ENCODE measurements around the gene CLEC1A. TPM values are rescaled to one million over a fixed set of nuclear protein-coding genes. Genes with fewer than 3 reads are reported as not detected.
"Not testable (repeated sequence)": the region's sequence is repeated elsewhere in the genome, so short reads cannot be mapped to it uniquely, and the experiment has no call there.

CLEC1A gene
- total RNA-seq, 1 donor from 2014 or later, result 3.7 TPM

DNA sequence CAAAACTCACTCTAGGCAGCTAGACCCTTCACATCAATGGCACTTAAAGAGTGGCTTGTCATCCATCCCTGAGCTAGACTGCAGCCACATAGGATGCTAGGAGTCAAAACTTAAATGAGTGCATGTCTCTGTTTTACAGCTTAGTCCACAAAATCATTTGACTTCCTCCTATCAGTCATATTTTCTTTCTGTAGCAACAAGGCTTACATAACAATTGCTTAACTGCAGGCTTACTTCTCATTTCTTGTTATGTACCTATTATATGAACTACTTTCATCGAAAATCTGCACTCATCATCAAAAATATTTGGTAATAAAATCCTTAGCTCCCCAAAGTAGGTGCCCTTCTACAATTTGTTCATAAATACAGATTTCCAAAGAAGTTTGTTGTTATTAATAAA, 30.1 kb downstream of the CLEC1A start:
- ATAC-seq (peak; percentile 52), DNase-seq (ENCODE audit: missing footprints) (no peak)
- intact Hi-C loops (cut with DNase I), result loop anchor here (2.0 kb wide), 1 partner anchor 28 kb away; no protein-coding TSS in a partner anchor

GRCh38 chr12:10067942-10068341, 30.8 kb downstream of the CLEC1A start:
- no peak for DNase-seq (ENCODE audit: missing footprints)
- ATAC-seq, result peak; percentile 44
- intact Hi-C loops (cut with DNase I), result loop anchor here (2.0 kb wide), 1 partner anchor 29 kb away; no protein-coding TSS in a partner anchor

DNA sequence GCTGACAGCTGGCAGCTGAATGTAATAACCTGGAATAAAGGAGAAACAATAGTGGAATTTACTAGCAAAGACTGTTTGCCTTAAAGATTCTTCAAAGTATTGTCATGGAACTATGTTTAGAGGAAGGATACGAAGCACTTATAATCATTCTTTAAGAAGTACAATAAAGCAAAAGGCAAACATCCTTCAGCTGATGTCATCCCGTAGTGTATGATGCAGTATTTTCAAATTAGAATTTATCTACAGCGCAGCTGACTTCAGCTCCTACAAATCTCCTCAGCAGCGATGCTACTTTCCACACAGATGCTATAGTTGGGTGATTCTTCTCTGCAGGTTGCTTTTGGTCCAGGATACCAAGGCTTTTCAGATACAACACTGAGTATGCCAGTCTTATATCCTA, 31.5 kb downstream of the CLEC1A start:
- no peak for ATAC-seq

GRCh38 chr12:10065241-10065640, 33.5 kb downstream of the CLEC1A start:
- DNase-seq (ENCODE audit: missing footprints), result no peak
- no peak for ATAC-seq
- intact Hi-C loops (cut with DNase I), result no loop called here

More for the DNA sequence above, 31.5 kb downstream of the CLEC1A start:
- intact Hi-C loops (cut with DNase I), result no loop called here
- no peak for DNase-seq (ENCODE audit: missing footprints)

- ATAC-seq (no peak), DNase-seq (ENCODE audit: missing footprints) (no peak)
- intact Hi-C loops (cut with DNase I), result no loop called here
Observed at GRCh38 chr12:10058387-10058786, 40.4 kb downstream of the CLEC1A start.

GRCh38 chr12:10052193-10052913, 46.4 kb downstream of the CLEC1A start:
- intact Hi-C loops (cut with DNase I), result no loop called here
- ATAC-seq, result no peak
- no peak for DNase-seq (ENCODE audit: missing footprints)

GRCh38 chr12:10048526-10048925, 50.3 kb downstream of the CLEC1A start:
- DNase-seq (ENCODE audit: missing footprints), result no peak
- intact Hi-C loops (cut with DNase I), result no loop called here
- ATAC-seq, result no peak

GRCh38 chr12:10042167-10042566, 56.6 kb downstream of the CLEC1A start:
- intact Hi-C loops (cut with DNase I), result no loop called here
- DNase-seq (ENCODE audit: missing footprints), result no peak
- ATAC-seq, result no peak

DNA sequence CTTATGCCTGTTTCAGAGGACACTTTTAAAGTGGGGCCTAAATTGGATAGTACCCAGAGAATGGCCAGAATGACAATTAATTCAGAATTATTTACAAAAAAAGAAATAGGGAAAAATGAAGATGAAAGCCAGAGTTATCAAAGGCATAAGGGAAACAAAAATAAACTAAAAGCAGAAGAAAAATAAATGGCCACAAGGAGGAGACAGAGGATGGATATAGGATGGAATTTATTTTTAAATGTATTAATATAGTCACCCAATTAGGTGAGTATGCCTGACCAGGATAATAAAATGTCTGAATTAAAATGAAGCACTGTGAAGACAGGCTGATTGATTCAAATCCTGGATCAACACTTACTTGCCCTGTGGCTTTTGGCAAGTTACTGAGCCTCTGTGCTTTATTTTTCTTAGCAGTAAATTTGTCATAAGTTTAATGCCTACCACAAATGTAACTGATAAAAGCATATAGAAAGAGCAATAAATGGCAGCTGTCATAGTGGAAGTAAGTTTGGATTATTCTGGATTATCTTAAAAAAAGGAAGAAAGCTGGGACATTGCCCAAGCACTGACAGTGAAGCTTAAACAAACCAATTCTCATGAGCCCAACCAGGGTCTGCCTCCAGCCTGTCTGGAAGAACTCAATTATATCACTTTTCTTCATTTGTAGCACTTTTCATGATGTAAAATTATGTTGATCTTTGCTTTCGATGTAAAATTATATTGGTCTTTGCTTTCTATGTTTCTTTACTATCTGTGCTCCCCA, 64.8 kb downstream of the CLEC1A start:
- intact Hi-C loops (cut with DNase I), result loop anchor here (2.0 to 5.0 kb wide), 2 partner anchors 107 to 158 kb away; no protein-coding TSS in a partner anchor
- ATAC-seq (no peak), DNase-seq (ENCODE audit: missing footprints) (no peak)

DNA sequence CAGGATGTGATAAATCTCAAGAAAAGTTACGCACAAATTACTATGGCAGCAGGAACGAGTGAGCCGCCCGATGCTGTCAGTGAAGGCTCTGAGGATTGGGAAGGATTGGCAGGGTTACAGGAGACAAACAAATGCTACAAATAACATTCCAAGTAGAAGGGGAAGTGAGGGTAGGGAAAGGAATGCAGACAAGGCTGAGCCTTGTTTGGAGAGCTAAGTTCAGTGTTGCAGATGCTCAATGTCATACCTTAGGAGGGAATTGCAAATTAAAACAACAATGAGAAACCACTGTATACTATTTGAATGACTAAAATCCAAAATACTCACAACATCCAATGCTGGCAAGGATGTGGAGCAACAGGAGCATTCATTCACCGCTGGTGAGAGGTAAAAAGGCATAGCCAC, 67.0 kb downstream of the CLEC1A start:
- no peak for ATAC-seq
- intact Hi-C loops (cut with DNase I), result loop anchor here (5.0 kb wide), 1 partner anchor 161 kb away; no protein-coding TSS in a partner anchor
- DNase-seq (ENCODE audit: missing footprints), result no peak

DNA sequence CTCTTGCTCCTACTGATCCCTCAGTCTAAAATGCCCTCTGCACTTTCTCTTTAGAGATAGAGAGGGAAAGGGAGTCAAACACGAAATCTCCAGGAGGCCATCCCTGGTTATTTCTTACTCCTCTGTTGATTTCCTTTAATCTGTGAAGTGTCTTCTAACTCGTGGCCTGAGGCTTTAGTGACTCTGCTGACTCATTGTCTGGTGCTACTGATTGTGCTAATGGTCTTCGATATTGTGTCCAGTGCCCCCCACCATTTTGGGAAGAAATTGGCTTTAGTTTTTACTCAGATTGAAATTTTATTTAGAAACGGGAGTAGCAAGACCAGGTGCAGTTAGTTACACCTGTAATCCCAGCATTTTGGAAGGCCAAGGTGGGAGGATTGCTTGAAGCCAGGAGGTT, 67.5 kb downstream of the CLEC1A start:
- intact Hi-C loops (cut with DNase I), result loop anchor here (5.0 kb wide), 1 partner anchor 161 kb away; no protein-coding TSS in a partner anchor
- ATAC-seq (no peak), DNase-seq (ENCODE audit: missing footprints) (no peak)

DNA sequence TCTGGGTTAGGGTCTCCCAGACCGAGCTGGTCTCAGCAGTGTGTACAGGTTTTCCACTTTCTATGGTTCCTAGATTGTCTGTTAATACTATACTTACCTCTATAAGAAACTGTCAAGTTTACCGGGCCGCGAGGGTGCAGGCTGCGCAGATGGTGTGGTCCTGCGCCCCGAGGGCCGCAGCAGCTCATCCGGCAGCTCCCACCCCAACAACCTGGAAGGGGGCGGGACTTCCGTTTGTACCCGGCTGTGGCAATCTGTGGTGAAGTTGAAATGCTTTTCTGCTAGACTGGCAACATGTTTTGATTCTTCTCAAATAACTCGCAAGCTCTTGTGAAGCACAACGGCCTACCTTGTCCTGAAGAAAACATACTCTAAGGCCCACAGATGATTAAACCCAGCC, 68.3 kb downstream of the CLEC1A start, which contains the start of gene CLEC9A:
Gene CLEC9A (plus strand): TSS at position 237 of the 400 bp plus-strand sequence. CDS start 22,006 bp downstream, outside the sequence.
- intact Hi-C loops (cut with DNase I), result loop anchor here (5.0 kb wide), 1 partner anchor 162 kb away; no protein-coding TSS in a partner anchor
- ATAC-seq, result no peak
- DNase-seq (ENCODE audit: missing footprints), result no peak

DNA sequence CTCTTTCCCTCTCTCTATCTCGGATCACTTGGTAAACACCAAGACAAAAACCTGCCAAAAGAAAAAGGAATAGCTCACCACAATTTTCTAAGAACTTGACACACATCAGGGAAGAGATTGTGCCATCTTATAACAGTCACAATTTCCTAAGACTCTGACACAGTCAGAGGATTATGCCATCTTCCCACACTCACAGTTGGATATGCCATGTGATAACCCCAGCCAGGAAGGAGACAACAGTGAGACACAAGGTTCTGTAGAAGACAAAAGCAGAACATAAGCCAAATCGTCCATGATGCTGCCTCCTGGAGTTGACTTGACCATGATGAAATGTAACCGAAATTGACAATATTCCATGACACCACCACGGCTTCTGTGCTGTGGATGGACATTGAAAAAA, 71.1 kb downstream of the CLEC1A start:
- intact Hi-C loops (cut with DNase I), result no loop called here
- no peak for ATAC-seq
- DNase-seq (ENCODE audit: missing footprints), result no peak

GRCh38 chr12:10027311-10027710, 71.5 kb downstream of the CLEC1A start:
- no peak for ATAC-seq
- no peak for DNase-seq (ENCODE audit: missing footprints)
- intact Hi-C loops (cut with DNase I), result no loop called here

DNA sequence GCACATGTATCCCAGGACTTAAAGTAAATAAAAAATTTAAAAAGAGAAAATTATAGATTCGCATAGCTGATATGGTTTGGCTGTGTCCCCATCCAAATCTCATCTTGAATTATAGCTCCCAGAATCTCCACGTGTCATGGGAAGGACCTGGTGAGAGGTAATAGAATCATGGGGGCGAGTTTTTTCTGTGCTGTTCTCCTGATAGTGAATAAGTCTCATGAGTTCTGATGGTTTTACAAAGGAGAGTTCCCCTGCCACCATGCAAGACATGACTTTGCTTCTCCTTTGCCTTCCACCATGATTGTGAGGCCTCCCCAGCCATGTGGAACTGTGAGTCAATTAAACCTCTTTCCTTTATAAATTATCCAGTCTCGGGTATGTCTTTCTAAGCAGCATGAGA, 72.1 kb downstream of the CLEC1A start:
- ATAC-seq; DNase-seq (ENCODE audit: missing footprints); intact Hi-C loops (cut with DNase I): not testable (repeated sequence)

- no peak for ATAC-seq
- intact Hi-C loops (cut with DNase I), result no loop called here
Observed at GRCh38 chr12:10025236-10025635, 73.5 kb downstream of the CLEC1A start.

GRCh38 chr12:10021342-10021741, 77.4 kb downstream of the CLEC1A start:
- DNase-seq (ENCODE audit: missing footprints) (no peak), ATAC-seq (no peak)
- intact Hi-C loops (cut with DNase I), result no loop called here

More at GRCh38 chr12:10025236-10025635, 73.5 kb downstream of the CLEC1A start:
- no peak for DNase-seq (ENCODE audit: missing footprints)
